ENCODE data around the gene PLG.

DNA sequence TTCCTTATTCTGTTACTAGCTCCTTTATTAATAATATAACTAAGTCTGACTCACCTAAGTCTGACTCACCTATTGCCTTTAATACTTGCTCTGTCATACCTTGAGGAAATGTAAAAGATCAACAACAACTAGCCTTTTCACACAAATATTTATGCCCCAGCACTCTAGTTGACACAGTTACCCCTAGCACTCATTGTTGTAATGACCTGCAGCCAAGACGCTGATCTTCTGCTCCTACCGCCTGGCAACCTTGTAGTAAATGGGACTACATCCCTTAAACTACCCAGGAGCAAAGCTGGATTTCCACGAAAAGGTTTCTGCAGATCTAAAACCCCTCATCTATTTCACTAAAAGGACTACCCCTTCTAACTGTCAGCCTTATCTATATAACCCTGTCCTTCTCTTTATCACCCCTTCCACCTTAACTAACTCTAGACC is 90.0 kb downstream of the PLG start:
- TF ChIP-seq, protein P1, sequence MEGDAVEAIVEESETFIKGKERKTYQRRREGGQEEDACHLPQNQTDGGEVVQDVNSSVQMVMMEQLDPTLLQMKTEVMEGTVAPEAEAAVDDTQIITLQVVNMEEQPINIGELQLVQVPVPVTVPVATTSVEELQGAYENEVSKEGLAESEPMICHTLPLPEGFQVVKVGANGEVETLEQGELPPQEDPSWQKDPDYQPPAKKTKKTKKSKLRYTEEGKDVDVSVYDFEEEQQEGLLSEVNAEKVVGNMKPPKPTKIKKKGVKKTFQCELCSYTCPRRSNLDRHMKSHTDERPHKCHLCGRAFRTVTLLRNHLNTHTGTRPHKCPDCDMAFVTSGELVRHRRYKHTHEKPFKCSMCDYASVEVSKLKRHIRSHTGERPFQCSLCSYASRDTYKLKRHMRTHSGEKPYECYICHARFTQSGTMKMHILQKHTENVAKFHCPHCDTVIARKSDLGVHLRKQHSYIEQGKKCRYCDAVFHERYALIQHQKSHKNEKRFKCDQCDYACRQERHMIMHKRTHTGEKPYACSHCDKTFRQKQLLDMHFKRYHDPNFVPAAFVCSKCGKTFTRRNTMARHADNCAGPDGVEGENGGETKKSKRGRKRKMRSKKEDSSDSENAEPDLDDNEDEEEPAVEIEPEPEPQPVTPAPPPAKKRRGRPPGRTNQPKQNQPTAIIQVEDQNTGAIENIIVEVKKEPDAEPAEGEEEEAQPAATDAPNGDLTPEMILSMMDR (conservative IDR thresholded peaks at IDR 0.05 in 1 of 2, IDR thresholded peaks at IDR 0.05 in 1 of 2; ENCODE audit: low read depth in 1 of 2, low read length in 2 of 2), result no peak
- TF ChIP-seq EZH2 (IDR thresholded peaks at IDR 0.05; ENCODE audit: low read length, missing control alignments), result no peak

All from fibroblast of lung (primary cell).